CD4-positive, alpha-beta T cell (primary cell): ENCODE measurements around the gene CRACR2A. TPM values are rescaled to one million over a fixed set of nuclear protein-coding genes. Genes with fewer than 3 reads are reported as not detected.

ENCODE experiments used
- ATAC-seq: fragments of 200-7000 bp; cut with Tn5 transposase; one replicate; pipeline ENCODE4 v1.10.0; 2022; ENCODE audit warnings: mild to moderate bottlenecking; ENCODE audit not compliant: poor library complexity
- CTCF ChIA-PET: fragments of 350-600 bp; sonication (Branson Sonifier 250); formaldehyde crosslinking; loops from one replicate; lab custom pipeline; 2021; ENCODE audit warnings: antibody characterized with exemption, inconsistent platforms; lab: Charles Lee
- POLR2A ChIA-PET: fragments of 350-600 bp; sonication (Branson Sonifier 250); formaldehyde crosslinking; loops from one replicate; lab custom pipeline; 2021; ENCODE audit warnings: antibody characterized with exemption, inconsistent platforms; lab: Charles Lee
- DNase-seq, 14 experiments: peaks; one replicate each; pipeline ENCODE4 v3.0.0-alpha.2; 2013 to 2020; ENCODE audit warnings: mixed read lengths in 2 of 14
- H3K27ac ChIP-seq, 2 donors: one replicate each; pipeline versions ENCODE4 v1.5.1 to v1.7.0; 2013; ENCODE audit warnings: low read length in 2 of 2, low read depth in 1 of 2, mild to moderate bottlenecking in 1 of 2
- H3K27me3 ChIP-seq, 2 experiments: 1 replicate in 1 of 2; 2 replicates in 1 of 2; pipeline versions ENCODE4 v1.6.1 to v1.7.0; 2013; ENCODE audit warnings: low read length in 2 of 2, control low read depth in 1 of 2, mild to moderate bottlenecking in 1 of 2, moderate library complexity in 1 of 2; ENCODE audit not compliant: insufficient read depth in 2 of 2, control insufficient read depth in 1 of 2
- H3K36me3 ChIP-seq: one replicate; pipeline ENCODE4 v1.6.1; 2013; ENCODE audit warnings: low read length, control low read depth; ENCODE audit not compliant: insufficient read depth
- H3K4me1 ChIP-seq: one replicate; pipeline ENCODE4 v1.6.1; 2013; ENCODE audit warnings: low read length, control low read depth; ENCODE audit not compliant: insufficient read depth
- H3K4me3 ChIP-seq: one replicate; pipeline ENCODE4 v1.5.1; 2013; ENCODE audit warnings: mild to moderate bottlenecking, low read length, moderate library complexity
- H3K9me3 ChIP-seq, 2 experiments: 1 replicate in 1 of 2; 2 replicates in 1 of 2; pipeline versions ENCODE4 v1.6.1 to v1.7.0; 2013; ENCODE audit warnings: low read length in 2 of 2, mild to moderate bottlenecking in 2 of 2, control low read depth in 1 of 2, moderate library complexity in 1 of 2; ENCODE audit not compliant: control insufficient read depth in 1 of 2, insufficient read depth in 1 of 2
- H3K27ac Mint-ChIP-seq: one replicate; pipeline ENCODE4 v1.8.0; 2020; ENCODE audit warnings: mixed read lengths
- H3K27me3 Mint-ChIP-seq: one replicate; pipeline ENCODE4 v1.8.0; 2021; ENCODE audit warnings: mixed read lengths
- H3K36me3 Mint-ChIP-seq: one replicate; pipeline ENCODE4 v1.8.0; 2021; ENCODE audit warnings: low read depth, mixed read lengths
- H3K4me1 Mint-ChIP-seq: one replicate; pipeline ENCODE4 v1.8.0; 2021; ENCODE audit warnings: low read depth, mixed read lengths
- H3K4me3 Mint-ChIP-seq: one replicate; pipeline ENCODE4 v1.8.0; 2020; ENCODE audit warnings: mild to moderate bottlenecking, mixed read lengths
- H3K9me3 Mint-ChIP-seq: one replicate; pipeline ENCODE4 v1.8.0; 2020; ENCODE audit warnings: mixed read lengths
- intact Hi-C, 2 experiments: fragments of 100-400 bp; cut with DNase I in 1 of 2; cut with micrococcal nuclease in 1 of 2; formaldehyde crosslinking; loops; one replicate each; pipeline versions ENCODE4 v1.15.1 to v1.9.0; 2023 to 2025; cut with DNase I, micrococcal nuclease
- total RNA-seq, 174 experiments: library from RNA in 2 of 174; stranded (reverse) in 2 of 174; gene quantifications; one replicate each; pipeline ENCODE4 v1.2.3 and lab custom pipeline; 2021 to 2026
- TF ChIP-seq, protein P1 (sequence below): fragments of 200-600 bp; IDR thresholded peaks from one replicate; pipeline ENCODE4 v1.8.0; 2022; ENCODE audit warnings: antibody characterized with exemption, mild to moderate bottlenecking

Gene CRACR2A
- total RNA-seq, 2 experiments from 2014 or later = 23.5 to 27.5 TPM

GRCh38 chr12:3656946-3657622 is 95.8 kb downstream of the CRACR2A start:
- H3K9me3 ChIP-seq = no peaks in the 10 kb centered on the region
- Mint-ChIP-seq H3K4me3 (no peak overlapping the region), H3K36me3 (peaks cover 99% of the 10 kb centered on the region), H3K9me3 (no peaks in the 10 kb centered on the region), H3K4me1 (no peaks in the 10 kb centered on the region), H3K27me3 (no peaks in the 10 kb centered on the region), H3K27ac (no peak overlapping the region)
- ATAC-seq = no peak
- peaks cover 82% of the 10 kb centered on the region for H3K36me3 ChIP-seq
- POLR2A ChIA-PET = no interaction called here
- CTCF ChIA-PET = no interaction called here
- no peak overlapping the region for H3K4me3 ChIP-seq
- no peaks in the 10 kb centered on the region for H3K4me1 ChIP-seq
- intact Hi-C loops = loop anchor here in 1 of 2 experiments (5.0 kb wide), 1 partner anchor 620 kb away; no protein-coding TSS in a partner anchor
- DNase-seq = no peak
- no peaks in the 10 kb centered on the region for H3K27me3 ChIP-seq
- TF ChIP-seq, protein P1, sequence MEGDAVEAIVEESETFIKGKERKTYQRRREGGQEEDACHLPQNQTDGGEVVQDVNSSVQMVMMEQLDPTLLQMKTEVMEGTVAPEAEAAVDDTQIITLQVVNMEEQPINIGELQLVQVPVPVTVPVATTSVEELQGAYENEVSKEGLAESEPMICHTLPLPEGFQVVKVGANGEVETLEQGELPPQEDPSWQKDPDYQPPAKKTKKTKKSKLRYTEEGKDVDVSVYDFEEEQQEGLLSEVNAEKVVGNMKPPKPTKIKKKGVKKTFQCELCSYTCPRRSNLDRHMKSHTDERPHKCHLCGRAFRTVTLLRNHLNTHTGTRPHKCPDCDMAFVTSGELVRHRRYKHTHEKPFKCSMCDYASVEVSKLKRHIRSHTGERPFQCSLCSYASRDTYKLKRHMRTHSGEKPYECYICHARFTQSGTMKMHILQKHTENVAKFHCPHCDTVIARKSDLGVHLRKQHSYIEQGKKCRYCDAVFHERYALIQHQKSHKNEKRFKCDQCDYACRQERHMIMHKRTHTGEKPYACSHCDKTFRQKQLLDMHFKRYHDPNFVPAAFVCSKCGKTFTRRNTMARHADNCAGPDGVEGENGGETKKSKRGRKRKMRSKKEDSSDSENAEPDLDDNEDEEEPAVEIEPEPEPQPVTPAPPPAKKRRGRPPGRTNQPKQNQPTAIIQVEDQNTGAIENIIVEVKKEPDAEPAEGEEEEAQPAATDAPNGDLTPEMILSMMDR = no peak
- no peak overlapping the region for H3K27ac ChIP-seq

DNA sequence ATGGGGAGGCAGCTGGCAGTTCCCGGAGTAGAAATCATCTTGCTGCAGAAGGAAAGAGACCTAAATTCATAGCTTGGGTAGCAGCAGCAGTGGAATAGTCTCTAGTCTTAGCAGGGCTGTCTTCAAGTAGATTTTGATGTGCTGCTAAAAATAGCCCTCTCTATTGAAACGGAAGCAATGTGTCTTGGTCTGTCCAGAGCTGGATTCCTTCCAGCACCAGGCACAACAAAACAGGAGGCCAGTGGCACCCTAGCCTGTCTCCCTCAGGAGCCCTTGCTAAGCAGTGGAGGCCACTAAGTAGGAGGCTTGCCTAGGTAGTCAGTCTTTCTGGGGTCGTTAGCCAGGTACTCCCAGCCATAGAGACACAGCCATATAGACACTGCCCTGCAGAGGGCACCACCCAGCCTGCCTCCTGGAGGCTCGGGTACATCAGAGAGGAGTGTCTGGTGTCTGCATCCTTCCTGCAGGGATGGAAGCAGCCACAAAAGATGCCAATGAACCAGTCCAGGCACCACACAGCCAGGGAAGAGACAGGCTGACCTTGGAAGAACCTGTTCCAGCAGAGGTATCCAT is 97.5 kb downstream of the CRACR2A start:
- H3K27me3 Mint-ChIP-seq = no peaks in the 10 kb centered on the region
- Histone ChIP-seq H3K27me3 (no peaks in the 10 kb centered on the region), H3K36me3 (peaks cover 84% of the 10 kb centered on the region), H3K27ac (no peak overlapping the region), H3K4me1 (no peaks in the 10 kb centered on the region), H3K4me3 (no peak overlapping the region), H3K9me3 (no peaks in the 10 kb centered on the region)
- ATAC-seq (peak; percentile 44), DNase-seq (peak in 4 of 14 experiments; percentile 10 to 31 (median 26))
- H3K4me3 Mint-ChIP-seq = no peak overlapping the region
- no peaks in the 10 kb centered on the region for H3K4me1 Mint-ChIP-seq
- peaks cover 99% of the 10 kb centered on the region for H3K36me3 Mint-ChIP-seq
- ChIA-PET CTCF (no interaction called here), POLR2A (interaction anchor here (0.6 kb wide), 1 partner anchor 116 kb away, joined by 3 read pairs; no protein-coding TSS in a partner anchor)
- intact Hi-C loops = loop anchor here in 1 of 2 experiments (5.0 kb wide), 1 partner anchor 622 kb away; no protein-coding TSS in a partner anchor
- TF ChIP-seq, protein P1 = no peak
- no peaks in the 10 kb centered on the region for H3K9me3 Mint-ChIP-seq
- no peak overlapping the region for H3K27ac Mint-ChIP-seq

- Mint-ChIP-seq H3K4me3 (no peak overlapping the region), H3K4me1 (no peaks in the 10 kb centered on the region), H3K9me3 (no peaks in the 10 kb centered on the region), H3K27me3 (no peaks in the 10 kb centered on the region), H3K36me3 (peaks cover 93% of the 10 kb centered on the region), H3K27ac (peak overlapping the region; percentile 27)
- Histone ChIP-seq H3K4me3 (no peak overlapping the region), H3K27me3 (no peaks in the 10 kb centered on the region), H3K27ac (no peak overlapping the region), H3K4me1 (no peaks in the 10 kb centered on the region), H3K36me3 (peaks cover 66% of the 10 kb centered on the region), H3K9me3 (no peaks in the 10 kb centered on the region)
- ATAC-seq (no peak), DNase-seq (no peak)
- TF ChIP-seq, protein P1 = no peak
- POLR2A ChIA-PET = no interaction called here
- CTCF ChIA-PET = interaction anchor here (0.6 kb wide), 1 partner anchor 1107 kb away, joined by 4 read pairs; no protein-coding TSS in a partner anchor
- intact Hi-C loops = no loop called here
Measured at GRCh38 chr12:3651585-3652424, 101.1 kb downstream of the CRACR2A start.
